ENCODE results near the gene SLC16A4. TPM values are rescaled to one million over a fixed set of nuclear protein-coding genes. Genes with fewer than 3 reads are reported as not detected.

Gene SLC16A4
- total RNA-seq, 1 donor from 2014 or later = 0.96 TPM

DNA sequence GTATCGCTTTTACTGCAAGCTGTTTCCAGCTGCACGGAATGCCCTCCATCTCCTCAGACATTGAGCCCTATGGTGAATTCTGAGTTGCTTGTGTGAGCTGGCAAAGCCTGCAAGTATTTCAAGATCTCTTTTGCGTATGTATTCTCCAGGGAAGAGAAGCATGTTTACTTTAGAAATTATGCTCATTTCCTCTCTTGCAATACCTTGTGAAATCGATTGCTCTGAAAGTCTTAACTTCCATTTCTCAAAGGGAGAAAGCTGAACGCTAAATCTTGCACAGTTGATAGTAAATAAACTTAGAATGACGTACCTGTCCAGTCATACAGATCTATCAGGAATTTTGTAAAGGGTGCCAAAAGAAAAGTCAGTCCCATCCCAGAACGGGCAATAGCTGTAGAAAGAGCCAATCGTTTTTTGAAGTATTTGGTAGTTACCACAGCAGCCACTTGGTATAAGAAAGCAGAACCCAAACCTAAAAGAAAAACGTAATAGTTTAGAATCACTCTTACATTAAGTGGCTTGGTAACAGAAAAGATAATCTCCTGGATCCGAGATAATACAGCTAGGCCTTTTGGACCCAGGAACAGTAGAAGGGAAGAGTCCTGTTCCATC lies 10.0 kb downstream of the SLC16A4 start:
- no peak for DNase-seq (ENCODE audit: low read depth, low spot score)
- Mint-ChIP-seq H3K27me3 (ENCODE audit: low read depth) (no peaks in the 10 kb centered on the region), H3K9me3 (no peaks in the 10 kb centered on the region), H3K27ac (ENCODE audit: unreplicated experiment) (no peak overlapping the region), H3K4me1 (peaks cover 9% of the 10 kb centered on the region), H3K36me3 (ENCODE audit: low read depth) (peaks cover 14% of the 10 kb centered on the region), H3K4me3 (no peak overlapping the region)
- TF ChIP-seq CTCF (conservative IDR thresholded peaks at IDR 0.05) = no peak

DNA sequence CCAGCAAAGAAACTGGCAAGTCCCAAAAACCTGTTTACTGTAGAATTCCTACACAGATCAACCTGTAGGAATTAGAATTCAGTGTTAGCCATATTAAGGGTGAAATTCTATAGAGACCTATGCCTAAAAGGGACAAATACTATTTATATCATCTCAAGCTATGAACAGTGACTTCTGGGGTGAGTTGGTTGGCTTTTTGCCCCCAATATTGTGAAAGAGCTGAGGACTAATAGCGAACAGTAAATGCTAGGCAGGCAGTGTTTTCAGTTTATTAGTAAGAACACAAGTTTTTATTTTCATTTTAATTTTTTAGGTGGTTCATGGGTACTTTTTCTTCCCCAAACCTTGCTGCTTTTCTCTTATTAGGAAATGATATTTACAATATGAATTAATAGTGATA lies 15.3 kb downstream of the SLC16A4 start:
- H3K36me3 Mint-ChIP-seq (ENCODE audit: low read depth) = peaks cover 7% of the 10 kb centered on the region
- H3K4me3 Mint-ChIP-seq = no peak overlapping the region
- DNase-seq (ENCODE audit: low read depth, low spot score) = no peak
- no peaks in the 10 kb centered on the region for H3K4me1 Mint-ChIP-seq
- no peaks in the 10 kb centered on the region for H3K9me3 Mint-ChIP-seq
- H3K27ac Mint-ChIP-seq (ENCODE audit: unreplicated experiment) = no peak overlapping the region
- no peak for TF ChIP-seq CTCF (conservative IDR thresholded peaks at IDR 0.05)
- H3K27me3 Mint-ChIP-seq (ENCODE audit: low read depth) = no peaks in the 10 kb centered on the region

- Mint-ChIP-seq H3K27ac (ENCODE audit: unreplicated experiment) (no peak overlapping the region), H3K4me3 (no peak overlapping the region), H3K27me3 (ENCODE audit: low read depth) (no peaks in the 10 kb centered on the region), H3K9me3 (no peaks in the 10 kb centered on the region), H3K36me3 (ENCODE audit: low read depth) (no peaks in the 10 kb centered on the region), H3K4me1 (no peaks in the 10 kb centered on the region)
- no peak for DNase-seq (ENCODE audit: low read depth, low spot score)
- TF ChIP-seq CTCF (conservative IDR thresholded peaks at IDR 0.05) = no peak
Observed at GRCh38 chr1:110370827-110371226, 20.0 kb downstream of the SLC16A4 start.

DNA sequence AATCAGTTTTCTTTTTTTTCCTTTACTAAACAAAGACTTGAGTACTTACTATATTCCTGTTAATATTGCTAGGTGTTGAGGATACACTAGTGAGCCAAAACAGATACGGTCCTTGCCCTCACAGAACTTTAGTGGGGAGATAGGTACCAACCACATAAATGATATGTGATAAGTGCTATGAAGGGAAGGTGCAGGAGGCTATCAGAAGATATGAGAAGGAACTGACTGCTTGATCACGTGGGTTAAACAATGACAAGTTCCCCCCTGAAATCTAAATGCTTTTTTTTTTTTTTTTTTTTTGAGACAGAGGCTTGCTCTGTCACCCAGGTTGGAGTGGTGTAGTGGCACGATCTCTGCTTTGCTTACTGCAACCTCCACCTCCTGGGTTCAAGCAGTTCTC lies 26.6 kb downstream of the SLC16A4 start:
- Mint-ChIP-seq H3K27ac (ENCODE audit: unreplicated experiment) (no peak overlapping the region), H3K9me3 (no peaks in the 10 kb centered on the region), H3K4me1 (peaks cover 17% of the 10 kb centered on the region), H3K27me3 (ENCODE audit: low read depth) (no peaks in the 10 kb centered on the region), H3K36me3 (ENCODE audit: low read depth) (peaks cover 14% of the 10 kb centered on the region), H3K4me3 (no peak overlapping the region)
- TF ChIP-seq CTCF (conservative IDR thresholded peaks at IDR 0.05) = no peak
- DNase-seq (ENCODE audit: low read depth, low spot score) = no peak

DNA sequence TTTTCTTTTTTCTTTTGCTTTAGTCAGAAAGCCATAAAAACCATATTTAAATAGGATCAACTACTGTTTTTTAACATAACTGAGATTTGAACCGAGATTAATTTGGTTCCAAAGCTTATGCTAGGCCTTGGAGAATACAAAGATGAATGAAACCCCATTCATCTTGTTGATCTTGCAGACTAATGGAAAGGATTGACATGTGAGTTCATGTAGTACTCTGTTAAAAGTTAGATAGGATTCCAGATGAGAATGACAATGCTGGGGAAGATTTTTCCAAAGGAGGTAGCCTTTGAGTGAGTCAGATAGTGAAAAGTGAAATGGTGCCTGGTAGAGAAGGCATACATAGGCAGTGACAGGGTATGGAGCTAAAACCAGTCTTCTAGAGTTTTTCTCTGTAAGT lies 29.0 kb downstream of the SLC16A4 start:
- Mint-ChIP-seq H3K36me3 (ENCODE audit: low read depth) (peaks cover 14% of the 10 kb centered on the region), H3K4me1 (peaks cover 17% of the 10 kb centered on the region), H3K9me3 (no peaks in the 10 kb centered on the region), H3K27me3 (ENCODE audit: low read depth) (no peaks in the 10 kb centered on the region), H3K4me3 (no peak overlapping the region), H3K27ac (ENCODE audit: unreplicated experiment) (no peak overlapping the region)
- no peak for DNase-seq (ENCODE audit: low read depth, low spot score)
- no peak for TF ChIP-seq CTCF (conservative IDR thresholded peaks at IDR 0.05)
